Lung (tissue), 12 donors: ENCODE results near the gene URAD. TPM values are rescaled to one million over a fixed set of nuclear protein-coding genes. Genes with fewer than 3 reads are reported as not detected.

Experiments used
- ATAC-seq: fragments of 200-7000 bp; cut with Tn5 transposase; one replicate; pipeline ENCODE4 v1.9.1; 2020; ENCODE audit warnings: moderate number of reproducible peaks; ENCODE audit not compliant: insufficient read depth, low FRiP score
- DNase-seq, 3 donors: peaks; one replicate each; pipeline ENCODE4 v3.0.0-alpha.2; 2013 to 2017
- H3K27ac ChIP-seq, 2 donors: one replicate each; pipeline ENCODE4 v1.5.1; 2013; ENCODE audit warnings: mild to moderate bottlenecking in 2 of 2, moderate library complexity in 2 of 2, control low read depth in 1 of 2, inconsistent platforms in 1 of 2, low read depth in 1 of 2, low read length in 1 of 2
- H3K27me3 ChIP-seq, 3 donors: one replicate each; pipeline ENCODE4 v1.5.1; 2013; ENCODE audit warnings: low read length in 2 of 3; ENCODE audit not compliant: control insufficient read depth in 3 of 3, insufficient read depth in 3 of 3
- H3K36me3 ChIP-seq, 4 donors: one replicate each; pipeline ENCODE4 v1.5.1; 2013; ENCODE audit warnings: low read length in 4 of 4, mild to moderate bottlenecking in 1 of 4, moderate library complexity in 1 of 4; ENCODE audit not compliant: control insufficient read depth in 4 of 4, insufficient read depth in 4 of 4
- H3K4me1 ChIP-seq, 5 donors: one replicate each; pipeline ENCODE4 v1.5.1; 2013; ENCODE audit warnings: low read length in 5 of 5, mild to moderate bottlenecking in 2 of 5, moderate library complexity in 1 of 5; ENCODE audit not compliant: control insufficient read depth in 5 of 5, insufficient read depth in 5 of 5
- H3K4me3 ChIP-seq: one replicate; pipeline ENCODE4 v1.5.1; 2013; ENCODE audit warnings: mild to moderate bottlenecking, control low read depth, moderate library complexity
- H3K9ac ChIP-seq, 2 donors: one replicate each; pipeline ENCODE4 v1.5.1; 2013; ENCODE audit warnings: low read length in 2 of 2, control low read depth in 1 of 2; ENCODE audit not compliant: insufficient read depth in 1 of 2
- H3K9me3 ChIP-seq, 4 donors: one replicate each; pipeline ENCODE4 v1.5.1; 2013; ENCODE audit warnings: low read length in 3 of 4, mild to moderate bottlenecking in 1 of 4, moderate library complexity in 1 of 4; ENCODE audit not compliant: control insufficient read depth in 4 of 4, insufficient read depth in 3 of 4
- CTCF ChIP-seq: IDR thresholded peaks from 2 replicates; pipeline ENCODE4 v1.5.1; 2012; ENCODE audit warnings: mild to moderate bottlenecking; ENCODE audit errors: control extremely low read depth, extremely low read depth
- WGBS, 2 donors: extraction: QIAGEN DNeasy Blood & Tissue Kit; methylation state at CpG; one replicate each; pipeline ENCODE4 v1.1.7; 2013; 5-methylcytosine and 5-hydroxymethylcytosine counted together
- polyA plus RNA-seq, 2 donors: library from polyadenylated mRNA; stranded (reverse); fragments of 200-250 nt; gene quantifications; one replicate each; pipeline ENCODE4 v1.2.1, GENCODE V29; 2013
- total RNA-seq, 2 donors: library from RNA; depleted of rRNA in 1 of 2; stranded (reverse); fragments of >200 nt in 1 of 2; gene quantifications; one replicate each; pipeline ENCODE4 v1.2.1, GENCODE V29; 2014 to 2021
- donor health status: control.
- donor health status: control.
- donor health status: Bipolar disorder and iron deficiency.
- donor health status: healthy.
- donor health status: DM: yes; HTN: yes; CAD: no.

URAD gene
- total and polyA plus RNA-seq, 4 donors: not detected

GRCh38 chr13:27979001-27979643, 9.4 kb downstream of the URAD start:
- ATAC-seq: no peak
- no peaks in the 10 kb centered on the region for H3K36me3 ChIP-seq
- no peak overlapping the region for H3K27ac ChIP-seq
- 10 to 12% methylated on average over 15 of the region's 15 CpGs for WGBS, 2 donors
- no peak overlapping the region for H3K9ac ChIP-seq
- no peak for TF ChIP-seq CTCF
- H3K9me3 ChIP-seq: peaks cover 0 to 2% (median 0%) of the 10 kb centered on the region in 4 donors
- no peak for DNase-seq
- H3K27me3 ChIP-seq: peaks cover 16 to 94% (median 87%) of the 10 kb centered on the region in 3 donors
- peaks cover 0 to 9% (median 0%) of the 10 kb centered on the region in 5 donors for H3K4me1 ChIP-seq
- H3K4me3 ChIP-seq: no peak overlapping the region

GRCh38 chr13:27978301-27978968, 10.1 kb downstream of the URAD start:
- 2 to 3% methylated on average over 45 to 65 of the region's 65 CpGs for WGBS, 2 donors
- H3K4me1 ChIP-seq: peaks cover 0 to 9% (median 0%) of the 10 kb centered on the region in 5 donors
- ATAC-seq (no peak), DNase-seq (no peak)
- H3K27ac ChIP-seq: no peak overlapping the region
- peaks cover 16 to 94% (median 89%) of the 10 kb centered on the region in 3 donors for H3K27me3 ChIP-seq
- H3K4me3 ChIP-seq: no peak overlapping the region
- H3K9me3 ChIP-seq: peaks cover 0 to 2% (median 0%) of the 10 kb centered on the region in 4 donors
- H3K36me3 ChIP-seq: no peaks in the 10 kb centered on the region
- TF ChIP-seq CTCF: no peak
- no peak overlapping the region for H3K9ac ChIP-seq

GRCh38 chr13:27977476-27978300, 10.8 kb downstream of the URAD start:
- peaks cover 0 to 9% (median 0%) of the 10 kb centered on the region in 5 donors for H3K4me1 ChIP-seq
- no peak for TF ChIP-seq CTCF
- no peak overlapping the region for H3K4me3 ChIP-seq
- 2% methylated on average over 69 to 80 of the region's 80 CpGs for WGBS, 2 donors
- H3K36me3 ChIP-seq: no peaks in the 10 kb centered on the region
- H3K27me3 ChIP-seq: peaks cover 16 to 94% (median 89%) of the 10 kb centered on the region in 3 donors
- H3K9me3 ChIP-seq: peaks cover 0 to 2% (median 0%) of the 10 kb centered on the region in 4 donors
- DNase-seq (peak in 1 of 3 donors; percentile 18), ATAC-seq (no peak)
- H3K27ac ChIP-seq: no peak overlapping the region
- H3K9ac ChIP-seq: no peak overlapping the region
